HG02642 (cell line): ENCODE measurements around the gene PTPN11.
A peak's percentile ranks its signal among the peaks of the same experiment; 100 is the strongest.
"Not testable (repeated sequence)": the region's sequence is repeated elsewhere in the genome, so short reads cannot be mapped to it uniquely, and the experiment has no call there.

Experiments
- ATAC-seq: cut with Tn5 transposase; IDR thresholded peaks from one replicate; pipeline ENCODE4 v1.9.1; 2021; ENCODE audit warnings: mild to moderate bottlenecking; ENCODE audit not compliant: unreplicated experiment, poor library complexity

The PTPN11 gene

GRCh38 chr12:112446008-112446725, 27.4 kb downstream of the PTPN11 start:
- no peak for ATAC-seq

GRCh38 chr12:112447106-112447505, 28.4 kb downstream of the PTPN11 start:
- ATAC-seq: no peak

GRCh38 chr12:112448165-112448564, 29.4 kb downstream of the PTPN11 start:
- ATAC-seq: not testable (repeated sequence)

- ATAC-seq: no peak
These were observed 32.0 kb downstream of the PTPN11 start for GRCh38 chr12:112450725-112451124.

- ATAC-seq: no peak
These were observed 37.3 kb downstream of the PTPN11 start for GRCh38 chr12:112456029-112456428.

- not testable (repeated sequence) for ATAC-seq
These were observed 38.4 kb downstream of the PTPN11 start for GRCh38 chr12:112457142-112457541.

- ATAC-seq: no peak
These were observed 39.6 kb downstream of the PTPN11 start for GRCh38 chr12:112458330-112458729.

GRCh38 chr12:112458751-112459150, 40.0 kb downstream of the PTPN11 start:
- ATAC-seq: no peak

- no peak for ATAC-seq
These were observed 44.7 kb downstream of the PTPN11 start for GRCh38 chr12:112463478-112463877.

- ATAC-seq: no peak
These were observed 45.9 kb downstream of the PTPN11 start for GRCh38 chr12:112464605-112465004.

GRCh38 chr12:112466011-112466422, 47.3 kb downstream of the PTPN11 start:
- ATAC-seq: no peak

GRCh38 chr12:112466835-112467234, 48.1 kb downstream of the PTPN11 start:
- ATAC-seq: no peak

- ATAC-seq: no peak
These were observed 49.3 kb downstream of the PTPN11 start for GRCh38 chr12:112468046-112468445.

GRCh38 chr12:112473056-112473455, 54.3 kb downstream of the PTPN11 start:
- no peak for ATAC-seq

- ATAC-seq: no peak
These were observed 60.7 kb downstream of the PTPN11 start for GRCh38 chr12:112479413-112479812.

GRCh38 chr12:112480931-112481330, 62.2 kb downstream of the PTPN11 start:
- ATAC-seq: no peak

- no peak for ATAC-seq
These were observed 64.0 kb downstream of the PTPN11 start for GRCh38 chr12:112482733-112483132.

GRCh38 chr12:112486361-112486760, 67.6 kb downstream of the PTPN11 start:
- no peak for ATAC-seq

GRCh38 chr12:112488257-112488876, 69.6 kb downstream of the PTPN11 start:
- no peak for ATAC-seq

GRCh38 chr12:112489456-112489855, 70.7 kb downstream of the PTPN11 start:
- ATAC-seq: no peak

- ATAC-seq: peak; percentile 62
These were observed 77.7 kb downstream of the PTPN11 start for GRCh38 chr12:112496496-112496895.

- no peak for ATAC-seq
These were observed 79.8 kb downstream of the PTPN11 start for GRCh38 chr12:112498580-112498979.
